ENCODE results near the gene HBA2.
"Not testable (repeated sequence)": the region's sequence is repeated elsewhere in the genome, so short reads cannot be mapped to it uniquely, and the experiment has no call there.

Gene HBA2

GRCh38 chr16:193441-193840 is 20.8 kb downstream of the HBA2 start:
- Histone ChIP-seq H3K9ac (ENCODE audit: low read depth in 1 of 2, low read length in 2 of 2) (no peak overlapping the region), H3K9me3 (ENCODE audit: control insufficient read depth in 2 of 2, low read length in 2 of 2) (no peaks in the 10 kb centered on the region), H3K4me3 (ENCODE audit: low read length in 2 of 2) (no peak overlapping the region), H3K27ac (ENCODE audit: low read depth in 2 of 2, low read length in 2 of 2) (no peak overlapping the region), H3K27me3 (ENCODE audit: control insufficient read depth in 2 of 2, insufficient read depth in 2 of 2, low read length in 2 of 2) (no peaks in the 10 kb centered on the region), H3K36me3 (ENCODE audit: control insufficient read depth in 2 of 2, insufficient read depth in 2 of 2, low read length in 2 of 2) (peaks cover 52 to 78% of the 10 kb centered on the region in 2 donors), H3K4me1 (ENCODE audit: control insufficient read depth in 2 of 2, insufficient read depth in 2 of 2, low read length in 2 of 2) (no peaks in the 10 kb centered on the region)

GRCh38 chr16:194516-194915 is 21.8 kb downstream of the HBA2 start:
- peaks cover 49 to 78% of the 10 kb centered on the region in 2 donors for H3K36me3 ChIP-seq (ENCODE audit: control insufficient read depth in 2 of 2, insufficient read depth in 2 of 2, low read length in 2 of 2)
- H3K27ac ChIP-seq (ENCODE audit: low read depth in 2 of 2, low read length in 2 of 2): no peak overlapping the region

GRCh38 chr16:200388-200787 is 27.7 kb downstream of the HBA2 start:
- H3K27me3 ChIP-seq (ENCODE audit: control insufficient read depth in 2 of 2, insufficient read depth in 2 of 2, low read length in 2 of 2): no peaks in the 10 kb centered on the region
- H3K27ac ChIP-seq (ENCODE audit: low read depth in 2 of 2, low read length in 2 of 2): no peak overlapping the region
- H3K36me3 ChIP-seq (ENCODE audit: control insufficient read depth in 2 of 2, insufficient read depth in 2 of 2, low read length in 2 of 2): peaks cover 31 to 53% of the 10 kb centered on the region in 2 donors

More at GRCh38 chr16:194516-194915, 21.8 kb downstream of the HBA2 start:
- H3K9ac ChIP-seq (ENCODE audit: low read depth in 1 of 2, low read length in 2 of 2): no peak overlapping the region
- H3K4me1 ChIP-seq (ENCODE audit: control insufficient read depth in 2 of 2, insufficient read depth in 2 of 2, low read length in 2 of 2): no peaks in the 10 kb centered on the region
- H3K4me3 ChIP-seq (ENCODE audit: low read length in 2 of 2): no peak overlapping the region
- no peaks in the 10 kb centered on the region for H3K27me3 ChIP-seq (ENCODE audit: control insufficient read depth in 2 of 2, insufficient read depth in 2 of 2, low read length in 2 of 2)
- no peaks in the 10 kb centered on the region for H3K9me3 ChIP-seq (ENCODE audit: control insufficient read depth in 2 of 2, low read length in 2 of 2)

GRCh38 chr16:203246-203645 is 30.6 kb downstream of the HBA2 start:
- no peak overlapping the region for H3K9ac ChIP-seq (ENCODE audit: low read depth in 1 of 2, low read length in 2 of 2)

More at GRCh38 chr16:200388-200787, 27.7 kb downstream of the HBA2 start:
- H3K4me3 ChIP-seq (ENCODE audit: low read length in 2 of 2): no peak overlapping the region
- no peaks in the 10 kb centered on the region for H3K9me3 ChIP-seq (ENCODE audit: control insufficient read depth in 2 of 2, low read length in 2 of 2)
- H3K4me1 ChIP-seq (ENCODE audit: control insufficient read depth in 2 of 2, insufficient read depth in 2 of 2, low read length in 2 of 2): no peaks in the 10 kb centered on the region
- H3K9ac ChIP-seq (ENCODE audit: low read depth in 1 of 2, low read length in 2 of 2): no peak overlapping the region

GRCh38 chr16:204046-204445 is 31.4 kb downstream of the HBA2 start:
- not testable (repeated sequence) for H3K9ac ChIP-seq (ENCODE audit: low read depth in 1 of 2, low read length in 2 of 2); H3K4me1 ChIP-seq (ENCODE audit: control insufficient read depth in 2 of 2, insufficient read depth in 2 of 2, low read length in 2 of 2); H3K9me3 ChIP-seq (ENCODE audit: control insufficient read depth in 2 of 2, low read length in 2 of 2); H3K27ac ChIP-seq (ENCODE audit: low read depth in 2 of 2, low read length in 2 of 2); H3K27me3 ChIP-seq (ENCODE audit: control insufficient read depth in 2 of 2, insufficient read depth in 2 of 2, low read length in 2 of 2); H3K4me3 ChIP-seq (ENCODE audit: low read length in 2 of 2)
- H3K36me3 ChIP-seq (ENCODE audit: control insufficient read depth in 2 of 2, insufficient read depth in 2 of 2, low read length in 2 of 2): peaks cover 42 to 52% of the 10 kb centered on the region in 2 donors

More at GRCh38 chr16:203246-203645, 30.6 kb downstream of the HBA2 start:
- Histone ChIP-seq H3K27ac (ENCODE audit: low read depth in 2 of 2, low read length in 2 of 2) (no peak overlapping the region), H3K4me1 (ENCODE audit: control insufficient read depth in 2 of 2, insufficient read depth in 2 of 2, low read length in 2 of 2) (no peaks in the 10 kb centered on the region), H3K4me3 (ENCODE audit: low read length in 2 of 2) (no peak overlapping the region), H3K36me3 (ENCODE audit: control insufficient read depth in 2 of 2, insufficient read depth in 2 of 2, low read length in 2 of 2) (peaks cover 46 to 57% of the 10 kb centered on the region in 2 donors), H3K9me3 (ENCODE audit: control insufficient read depth in 2 of 2, low read length in 2 of 2) (no peaks in the 10 kb centered on the region), H3K27me3 (ENCODE audit: control insufficient read depth in 2 of 2, insufficient read depth in 2 of 2, low read length in 2 of 2) (no peaks in the 10 kb centered on the region)

GRCh38 chr16:209359-209758 is 36.7 kb downstream of the HBA2 start:
- H3K4me3 ChIP-seq (ENCODE audit: low read length in 2 of 2); H3K9me3 ChIP-seq (ENCODE audit: control insufficient read depth in 2 of 2, low read length in 2 of 2); H3K27me3 ChIP-seq (ENCODE audit: control insufficient read depth in 2 of 2, insufficient read depth in 2 of 2, low read length in 2 of 2); H3K4me1 ChIP-seq (ENCODE audit: control insufficient read depth in 2 of 2, insufficient read depth in 2 of 2, low read length in 2 of 2); H3K9ac ChIP-seq (ENCODE audit: low read depth in 1 of 2, low read length in 2 of 2); H3K27ac ChIP-seq (ENCODE audit: low read depth in 2 of 2, low read length in 2 of 2): not testable (repeated sequence)
- peaks cover 42 to 67% of the 10 kb centered on the region in 2 donors for H3K36me3 ChIP-seq (ENCODE audit: control insufficient read depth in 2 of 2, insufficient read depth in 2 of 2, low read length in 2 of 2)

- not testable (repeated sequence) for H3K9me3 ChIP-seq (ENCODE audit: control insufficient read depth in 2 of 2, low read length in 2 of 2); H3K9ac ChIP-seq (ENCODE audit: low read depth in 1 of 2, low read length in 2 of 2); H3K4me3 ChIP-seq (ENCODE audit: low read length in 2 of 2); H3K4me1 ChIP-seq (ENCODE audit: control insufficient read depth in 2 of 2, insufficient read depth in 2 of 2, low read length in 2 of 2); H3K27me3 ChIP-seq (ENCODE audit: control insufficient read depth in 2 of 2, insufficient read depth in 2 of 2, low read length in 2 of 2); H3K27ac ChIP-seq (ENCODE audit: low read depth in 2 of 2, low read length in 2 of 2)
- H3K36me3 ChIP-seq (ENCODE audit: control insufficient read depth in 2 of 2, insufficient read depth in 2 of 2, low read length in 2 of 2): peaks cover 28 to 55% of the 10 kb centered on the region in 2 donors
Observed at GRCh38 chr16:211631-212180, 39.0 kb downstream of the HBA2 start.

- Histone ChIP-seq H3K27me3 (ENCODE audit: control insufficient read depth in 2 of 2, insufficient read depth in 2 of 2, low read length in 2 of 2) (no peaks in the 10 kb centered on the region), H3K4me1 (ENCODE audit: control insufficient read depth in 2 of 2, insufficient read depth in 2 of 2, low read length in 2 of 2) (no peaks in the 10 kb centered on the region), H3K36me3 (ENCODE audit: control insufficient read depth in 2 of 2, insufficient read depth in 2 of 2, low read length in 2 of 2) (peaks cover 23 to 55% of the 10 kb centered on the region in 2 donors), H3K27ac (ENCODE audit: low read depth in 2 of 2, low read length in 2 of 2) (no peak overlapping the region), H3K9me3 (ENCODE audit: control insufficient read depth in 2 of 2, low read length in 2 of 2) (no peaks in the 10 kb centered on the region), H3K4me3 (ENCODE audit: low read length in 2 of 2) (no peak overlapping the region), H3K9ac (ENCODE audit: low read depth in 1 of 2, low read length in 2 of 2) (no peak overlapping the region)
Observed at GRCh38 chr16:212999-213398, 40.3 kb downstream of the HBA2 start.

- Histone ChIP-seq H3K9ac (ENCODE audit: low read depth in 1 of 2, low read length in 2 of 2) (no peak overlapping the region), H3K9me3 (ENCODE audit: control insufficient read depth in 2 of 2, low read length in 2 of 2) (no peaks in the 10 kb centered on the region), H3K27me3 (ENCODE audit: control insufficient read depth in 2 of 2, insufficient read depth in 2 of 2, low read length in 2 of 2) (no peaks in the 10 kb centered on the region), H3K36me3 (ENCODE audit: control insufficient read depth in 2 of 2, insufficient read depth in 2 of 2, low read length in 2 of 2) (peaks cover 35 to 48% of the 10 kb centered on the region in 2 donors), H3K27ac (ENCODE audit: low read depth in 2 of 2, low read length in 2 of 2) (no peak overlapping the region), H3K4me3 (ENCODE audit: low read length in 2 of 2) (no peak overlapping the region), H3K4me1 (ENCODE audit: control insufficient read depth in 2 of 2, insufficient read depth in 2 of 2, low read length in 2 of 2) (peaks cover 3 to 4% of the 10 kb centered on the region in 2 donors)
Observed at GRCh38 chr16:220021-220420, 47.3 kb downstream of the HBA2 start.

Data from mucosa of rectum (tissue), 2 donors.